K562 (cell line): ENCODE results near the gene PLXDC2. TPM values are rescaled to one million over a fixed set of nuclear protein-coding genes. Genes with fewer than 3 reads are reported as not detected.

Experiments used
- ATAC-seq: fragments of 200-7000 bp; cut with Tn5 transposase; 3 replicates; pipeline ENCODE4 v1.9.1; 2020; ENCODE audit warnings: moderate library complexity
- BruUV-seq: library from RNA; stranded (reverse); fragments of 400-500 nt; replicated peaks from 2 replicates; lab custom pipeline; 2021; lab: Mats Ljungman, UMichigan
- CTCF ChIA-PET: fragments of 300-600 bp; formaldehyde crosslinking; extraction: SDS; loops from one replicate; lab custom pipeline; 2021; ENCODE audit warnings: low intra/inter-chr PET ratio; lab: Yijun Ruan, JAX
- POLR2A ChIA-PET: fragments of 300-600, 350-650 bp; sonication (Branson Sonifier 250); formaldehyde crosslinking; extraction: SDS; loops from one replicate; lab custom pipeline; 2021; ENCODE audit warnings: antibody characterized with exemption, inconsistent platforms; lab: Yijun Ruan, JAX
- DNase-seq, 4 experiments: peaks; one replicate each; pipeline versions ENCODE4 v3.0.0 to v3.0.0-alpha.2; 2011 to 2018; ENCODE audit warnings: low spot score in 3 of 4, mixed read lengths in 3 of 4; ENCODE audit errors: extremely low read depth in 1 of 4
- FAIRE-seq: peaks from 2 replicates; lab custom pipeline; 2011; peaks lifted over from hg19 to GRCh38; lab: Jason Lieb, UNC
- H2AFZ ChIP-seq: 2 replicates; pipeline ENCODE4 v1.6.0; 2011; ENCODE audit warnings: low read depth, low read length, control low read depth, inconsistent platforms
- H3K27ac ChIP-seq: fragments of 200-600 bp; 3 replicates; pipeline ENCODE4 v1.8.0; 2011; ENCODE audit warnings: low read depth, mild to moderate bottlenecking, control low read depth, inconsistent platforms, low read length, moderate library complexity, mixed read lengths; ENCODE audit errors: extremely low read depth
- H3K27me3 ChIP-seq, 2 experiments: fragments of 300-600 bp in 1 of 2; 2 replicates in 1 of 2; 3 replicates in 1 of 2; pipeline versions ENCODE4 v1.6.0 to v1.8.0; 2011; ENCODE audit warnings: inconsistent platforms in 2 of 2, low read length in 2 of 2, mild to moderate bottlenecking in 1 of 2, mixed read lengths in 1 of 2, moderate library complexity in 1 of 2; ENCODE audit not compliant: control insufficient read depth in 2 of 2, insufficient read depth in 2 of 2
- H3K36me3 ChIP-seq: fragments of 300-600 bp; 3 replicates; pipeline ENCODE4 v1.8.0; 2011; ENCODE audit warnings: mild to moderate bottlenecking, low read length, inconsistent platforms; ENCODE audit not compliant: control insufficient read depth, insufficient read depth
- H3K4me1 ChIP-seq, 2 experiments: fragments of 200-600 bp in 1 of 2; replicated peaks in 1 of 2; 2 replicates in 1 of 2; 3 replicates in 1 of 2; pipeline versions ENCODE4 v1.5.1 to v1.8.0; 2011; ENCODE audit warnings: inconsistent platforms in 2 of 2, low read length in 2 of 2, mild to moderate bottlenecking in 1 of 2, mixed read lengths in 1 of 2, moderate library complexity in 1 of 2; ENCODE audit not compliant: control insufficient read depth in 2 of 2, insufficient read depth in 2 of 2
- H3K4me2 ChIP-seq: 2 replicates; pipeline ENCODE4 v1.6.1; 2011; ENCODE audit warnings: low read length, control low read depth, inconsistent platforms, mixed read lengths; ENCODE audit not compliant: insufficient read depth
- H3K4me3 ChIP-seq: fragments of 200-600 bp; sonication (generic), shearing (Covaris generic); 2 replicates; pipeline ENCODE4 v1.5.1; 2016; ENCODE audit warnings: control low read depth, inconsistent platforms
- H3K79me2 ChIP-seq: fragments of 200-600 bp; 3 replicates; pipeline ENCODE4 v1.8.0; 2011; ENCODE audit warnings: low read length, inconsistent platforms; ENCODE audit not compliant: control insufficient read depth, insufficient read depth
- H3K9ac ChIP-seq, 2 experiments: 2 replicates each; pipeline versions ENCODE4 v1.6.0 to v1.6.1; 2011; ENCODE audit warnings: low read depth in 2 of 2, low read length in 2 of 2, control low read depth in 1 of 2, inconsistent platforms in 1 of 2, mild to moderate bottlenecking in 1 of 2, mixed read lengths in 1 of 2; ENCODE audit not compliant: insufficient read depth in 1 of 2
- H3K9me1 ChIP-seq: one replicate; pipeline ENCODE4 v1.6.0; 2011; ENCODE audit warnings: inconsistent platforms, mild to moderate bottlenecking, low read length, moderate library complexity; ENCODE audit not compliant: control insufficient read depth, insufficient read depth
- H3K9me3 ChIP-seq: replicated peaks from 2 replicates; pipeline ENCODE4 v1.5.1; 2011; ENCODE audit warnings: low read depth, low read length, inconsistent platforms; ENCODE audit not compliant: control insufficient read depth, insufficient read depth
- H4K20me1 ChIP-seq: replicated peaks from 2 replicates; pipeline ENCODE4 v1.6.1; 2011; ENCODE audit warnings: low read length, inconsistent platforms, mixed read lengths; ENCODE audit not compliant: control insufficient read depth, insufficient read depth
- ARHGAP35 ChIP-seq: fragments of 450-650 bp; IDR thresholded peaks from 2 replicates; pipeline ENCODE4 v1.6.1; 2018; ENCODE audit not compliant: partially characterized antibody
- BRD4 ChIP-seq: fragments of 200-600 bp; sonication (generic); IDR thresholded peaks from 2 replicates; pipeline ENCODE4 v1.6.1; 2017; ENCODE audit warnings: inconsistent platforms
- EGR1 ChIP-seq: fragments of 450-650 bp; conservative IDR thresholded peaks from 2 replicates; pipeline ENCODE4 v1.6.1; 2017; ENCODE audit warnings: mild to moderate bottlenecking
- IRF2 ChIP-seq: sonication (generic); formaldehyde crosslinking; IDR thresholded peaks from 2 replicates; pipeline ENCODE4 v1.8.1; 2022; ENCODE audit warnings: mild to moderate bottlenecking, missing genetic modification reagents
- MEF2A ChIP-seq: IDR thresholded peaks from 2 replicates; pipeline ENCODE4 v1.6.1; 2011; ENCODE audit warnings: low read depth, mild to moderate bottlenecking, low read length, moderate library complexity; ENCODE audit not compliant: control insufficient read depth
- SLC30A9 ChIP-seq: fragments of 250-450 bp; sonication (Bioruptor Pico); IDR thresholded peaks from 2 replicates; pipeline ENCODE4 v1.8.0; 2022; ENCODE audit warnings: mild to moderate bottlenecking, moderate library complexity
- SMARCB1 ChIP-seq: IDR thresholded peaks from 2 replicates; pipeline ENCODE4 v1.6.1; 2011; ENCODE audit warnings: improper control_type of control experiment, low read depth; ENCODE audit not compliant: insufficient read length
- TCFL5 ChIP-seq: fragments of 250-450 bp; sonication (Bioruptor Pico); conservative IDR thresholded peaks from 2 replicates; pipeline ENCODE4 v1.6.1; 2021; ENCODE audit warnings: mild to moderate bottlenecking, moderate library complexity, matching md5 sums
- TGIF2 ChIP-seq: sonication (generic); formaldehyde crosslinking; IDR thresholded peaks from 2 replicates; pipeline ENCODE4 v1.8.1; 2022; ENCODE audit warnings: mild to moderate bottlenecking, missing genetic modification reagents, moderate library complexity
- WGBS: fragments of 100-300 bp; shearing (Covaris generic); methylation state at CpG from one replicate; pipeline ENCODE4 v1.1.6; 2016; ENCODE audit warnings: low coverage, mixed read lengths; ENCODE audit not compliant: insufficient coverage; ENCODE audit errors: missing lambda C conversion rate; 5-methylcytosine and 5-hydroxymethylcytosine counted together
- in situ Hi-C: fragments of 300-500 bp; cut with MboI; formaldehyde crosslinking; loops from 4 replicates; pipeline ENCODE4 v1.15.0; 2018; ENCODE audit warnings: inconsistent platforms, mixed read lengths
- intact Hi-C: fragments of 100-400 bp; cut with micrococcal nuclease; formaldehyde crosslinking; loops from 2 replicates; pipeline ENCODE4 v1.14.2; 2022
- polyA plus RNA-seq, 8 experiments: library from polyadenylated mRNA; depleted of rRNA in 4 of 8; stranded (reverse) in 5 of 8; unstranded in 3 of 8; fragments of >200 nt; fragmentation: Nextera tagmentation in 2 of 8; fragmentation: Illumina TruSeq in 1 of 8; extraction: Ambion mirVana in 2 of 8; extraction: Trizol in 1 of 8; gene quantifications; 2 replicates each; pipeline versions ENCODE4 v1.2.1 to v1.2.3, GENCODE V29; 2011 to 2014; ENCODE audit warnings: inconsistent platforms in 1 of 8, missing spikeins in 1 of 8
- total RNA-seq, 7 experiments: library from RNA; depleted of rRNA in 6 of 7; stranded (reverse); fragments of >200 nt in 6 of 7; fragmentation: Illumina TruSeq in 2 of 7; extraction: Trizol in 2 of 7; gene quantifications; 2 replicates each; pipeline versions ENCODE4 v1.2.1 to v1.2.3, GENCODE V29; 2011 to 2021; ENCODE audit warnings: low replicate concordance in 1 of 7
- TF ChIP-seq, protein P1 (sequence below): fragments of 250-450 bp; sonication (Bioruptor Pico); IDR thresholded peaks from 2 replicates; pipeline ENCODE4 v1.4.0; 2020; ENCODE audit warnings: borderline replicate concordance
- TF ChIP-seq, protein P2 (sequence below): fragments of 450-650 bp; IDR thresholded peaks from 2 replicates; pipeline ENCODE4 v1.6.1; 2017; ENCODE audit warnings: antibody characterized with exemption
- TF ChIP-seq, protein P3 (sequence below): sonication (generic); formaldehyde crosslinking; IDR thresholded peaks from 2 replicates; pipeline ENCODE4 v1.9.0; 2022; ENCODE audit warnings: mild to moderate bottlenecking, missing genetic modification reagents
- TF ChIP-seq, protein P4 (sequence below): sonication (generic); formaldehyde crosslinking; IDR thresholded peaks from 2 replicates; pipeline ENCODE4 v1.8.1; 2022; ENCODE audit warnings: missing genetic modification reagents

The PLXDC2 gene
- total and polyA plus RNA-seq, 9 of the 15 experiments (the other 6 are each of a cell fraction or from before 2014, with no cell fraction given) = 0.01 to 0.33 (median 0.10) TPM; not detected in 3

DNA sequence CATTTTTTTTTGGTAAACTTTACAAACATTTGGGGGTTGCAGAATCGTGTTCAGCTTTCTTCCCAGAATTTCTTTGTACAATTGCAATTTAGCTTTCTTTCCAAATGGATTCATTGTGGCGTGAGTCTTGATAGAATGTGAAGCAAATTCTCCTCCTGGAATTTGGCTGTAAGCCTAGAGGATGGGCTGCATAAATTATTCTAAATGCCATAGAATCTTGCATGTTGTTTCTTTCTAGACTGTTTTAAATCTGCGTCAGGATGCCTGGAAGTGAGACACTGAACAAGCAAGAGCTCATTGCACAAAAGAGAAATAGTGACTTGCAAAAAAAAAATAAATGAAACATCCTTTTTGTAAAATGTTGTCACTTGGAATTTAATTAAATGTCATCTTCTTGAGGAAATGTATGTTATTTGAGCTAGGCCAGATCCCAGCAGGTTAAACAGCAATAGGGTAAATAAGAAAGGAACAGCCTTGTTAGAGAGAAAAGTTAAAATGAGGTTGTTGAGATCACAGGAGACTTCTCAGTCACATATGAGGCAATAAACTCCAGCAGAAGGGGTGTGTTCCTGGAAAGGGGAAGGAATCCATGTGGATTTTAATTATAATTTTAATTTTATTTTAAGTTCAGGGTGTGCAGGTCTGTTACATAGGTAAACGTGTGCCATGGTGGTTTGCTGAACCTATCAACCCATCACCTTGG lies 483.0 kb downstream of the PLXDC2 start:
- POLR2A ChIA-PET = no interaction called here
- no peak overlapping the region for H3K4me3 ChIP-seq
- no peak overlapping the region for H3K9ac ChIP-seq
- WGBS = 2% methylated on average over 4 of the region's 4 CpGs
- intact Hi-C loops = no loop called here
- DNase-seq (no peak), FAIRE-seq (no peak), ATAC-seq (no peak)
- no peaks in the 10 kb centered on the region for H3K4me1 ChIP-seq
- H3K4me2 ChIP-seq = no peak overlapping the region
- no TSS peak for BruUV-seq
- H3K9me3 ChIP-seq = 0 out of 2 replicates have a peak, but pooled peaks cover 1% of the 10 kb centered on the region
- no peaks in the 10 kb centered on the region for H4K20me1 ChIP-seq
- TF ChIP-seq SMARCB1 (no peak), BRD4 (no peak), TGIF2 (CRISPR knock-in tag) (no peak), SLC30A9 (no peak), ARHGAP35 (no peak), IRF2 (no peak), EGR1 (no peak), MEF2A (no peak), TCFL5 (CRISPR knock-in tag) (no peak)
- TF ChIP-seq, protein P1, sequence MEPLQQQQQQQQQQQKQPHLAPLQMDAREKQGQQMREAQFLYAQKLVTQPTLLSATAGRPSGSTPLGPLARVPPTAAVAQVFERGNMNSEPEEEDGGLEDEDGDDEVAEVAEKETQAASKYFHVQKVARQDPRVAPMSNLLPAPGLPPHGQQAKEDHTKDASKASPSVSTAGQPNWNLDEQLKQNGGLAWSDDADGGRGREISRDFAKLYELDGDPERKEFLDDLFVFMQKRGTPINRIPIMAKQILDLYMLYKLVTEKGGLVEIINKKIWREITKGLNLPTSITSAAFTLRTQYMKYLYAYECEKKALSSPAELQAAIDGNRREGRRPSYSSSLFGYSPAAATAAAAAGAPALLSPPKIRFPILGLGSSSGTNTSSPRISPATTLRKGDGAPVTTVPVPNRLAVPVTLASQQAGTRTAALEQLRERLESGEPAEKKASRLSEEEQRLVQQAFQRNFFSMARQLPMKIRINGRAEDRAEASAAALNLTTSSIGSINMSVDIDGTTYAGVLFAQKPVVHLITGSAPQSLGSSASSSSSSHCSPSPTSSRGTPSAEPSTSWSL (CRISPR knock-in tag) = no peak
- TF ChIP-seq, protein P2, sequence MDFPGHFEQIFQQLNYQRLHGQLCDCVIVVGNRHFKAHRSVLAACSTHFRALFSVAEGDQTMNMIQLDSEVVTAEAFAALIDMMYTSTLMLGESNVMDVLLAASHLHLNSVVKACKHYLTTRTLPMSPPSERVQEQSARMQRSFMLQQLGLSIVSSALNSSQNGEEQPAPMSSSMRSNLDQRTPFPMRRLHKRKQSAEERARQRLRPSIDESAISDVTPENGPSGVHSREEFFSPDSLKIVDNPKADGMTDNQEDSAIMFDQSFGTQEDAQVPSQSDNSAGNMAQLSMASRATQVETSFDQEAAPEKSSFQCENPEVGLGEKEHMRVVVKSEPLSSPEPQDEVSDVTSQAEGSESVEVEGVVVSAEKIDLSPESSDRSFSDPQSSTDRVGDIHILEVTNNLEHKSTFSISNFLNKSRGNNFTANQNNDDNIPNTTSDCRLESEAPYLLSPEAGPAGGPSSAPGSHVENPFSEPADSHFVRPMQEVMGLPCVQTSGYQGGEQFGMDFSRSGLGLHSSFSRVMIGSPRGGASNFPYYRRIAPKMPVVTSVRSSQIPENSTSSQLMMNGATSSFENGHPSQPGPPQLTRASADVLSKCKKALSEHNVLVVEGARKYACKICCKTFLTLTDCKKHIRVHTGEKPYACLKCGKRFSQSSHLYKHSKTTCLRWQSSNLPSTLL = no peak
- TF ChIP-seq, protein P3, sequence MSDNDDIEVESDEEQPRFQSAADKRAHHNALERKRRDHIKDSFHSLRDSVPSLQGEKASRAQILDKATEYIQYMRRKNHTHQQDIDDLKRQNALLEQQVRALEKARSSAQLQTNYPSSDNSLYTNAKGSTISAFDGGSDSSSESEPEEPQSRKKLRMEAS (CRISPR knock-in tag) = no peak
- TF ChIP-seq, protein P4, sequence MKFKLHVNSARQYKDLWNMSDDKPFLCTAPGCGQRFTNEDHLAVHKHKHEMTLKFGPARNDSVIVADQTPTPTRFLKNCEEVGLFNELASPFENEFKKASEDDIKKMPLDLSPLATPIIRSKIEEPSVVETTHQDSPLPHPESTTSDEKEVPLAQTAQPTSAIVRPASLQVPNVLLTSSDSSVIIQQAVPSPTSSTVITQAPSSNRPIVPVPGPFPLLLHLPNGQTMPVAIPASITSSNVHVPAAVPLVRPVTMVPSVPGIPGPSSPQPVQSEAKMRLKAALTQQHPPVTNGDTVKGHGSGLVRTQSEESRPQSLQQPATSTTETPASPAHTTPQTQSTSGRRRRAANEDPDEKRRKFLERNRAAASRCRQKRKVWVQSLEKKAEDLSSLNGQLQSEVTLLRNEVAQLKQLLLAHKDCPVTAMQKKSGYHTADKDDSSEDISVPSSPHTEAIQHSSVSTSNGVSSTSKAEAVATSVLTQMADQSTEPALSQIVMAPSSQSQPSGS = no peak
- CTCF ChIA-PET = no interaction called here
- H3K27ac ChIP-seq = no peak overlapping the region
- H3K9me1 ChIP-seq = no peaks in the 10 kb centered on the region
- no peaks in the 10 kb centered on the region for H3K36me3 ChIP-seq
- H2AFZ ChIP-seq = no peak overlapping the region
- in situ Hi-C loops = no loop called here
- no peaks in the 10 kb centered on the region for H3K79me2 ChIP-seq
- H3K27me3 ChIP-seq = no peaks in the 10 kb centered on the region
